Neural cell (in vitro differentiated cells): ENCODE measurements around the gene SV2B. TPM values are rescaled to one million over a fixed set of nuclear protein-coding genes. Genes with fewer than 3 reads are reported as not detected.

Experiments used
- H2AFZ ChIP-seq: fragments of 200-600, 300-800 bp; sonication (generic), shearing (Covaris generic); 2 replicates; pipeline ENCODE4 v1.6.0; 2014; ENCODE audit warnings: low read depth, mild to moderate bottlenecking, antibody characterized with exemption, low read length, moderate library complexity
- H3F3A ChIP-seq: fragments of 200-600 bp; shearing (Covaris generic); 2 replicates; pipeline ENCODE4 v1.6.1; 2016; ENCODE audit warnings: mild to moderate bottlenecking, moderate library complexity, mixed read lengths, antibody characterized with exemption, low read length; ENCODE audit not compliant: insufficient read depth, poor library complexity, severe bottlenecking
- H3K27ac ChIP-seq: fragments of 200-600, 300-800 bp; sonication (generic), shearing (Covaris generic); 2 replicates; pipeline ENCODE4 v1.5.1; 2014; ENCODE audit warnings: mild to moderate bottlenecking, low read length, moderate library complexity
- H3K27me3 ChIP-seq: fragments of 300-800, 200-600 bp; sonication (generic), shearing (Covaris generic); 2 replicates; pipeline ENCODE4 v1.6.0; 2014; ENCODE audit warnings: mild to moderate bottlenecking, low read depth, low read length, moderate library complexity; ENCODE audit not compliant: insufficient read depth
- H3K36me3 ChIP-seq: fragments of 300-800, 200-600 bp; sonication (generic), shearing (Covaris generic); 2 replicates; pipeline ENCODE4 v1.5.1; 2014; ENCODE audit warnings: mild to moderate bottlenecking, antibody characterized with exemption, low read length, moderate library complexity; ENCODE audit not compliant: insufficient read depth
- H3K4me2 ChIP-seq: fragments of 300-800, 200-600 bp; sonication (generic), shearing (Covaris generic); 2 replicates; pipeline ENCODE4 v1.6.0; 2014; ENCODE audit warnings: mild to moderate bottlenecking, low read length
- H3K4me3 ChIP-seq: fragments of 300-800, 200-600 bp; sonication (generic), shearing (Covaris generic); 2 replicates; pipeline ENCODE4 v1.5.1; 2014; ENCODE audit warnings: mild to moderate bottlenecking, low read length, moderate library complexity
- H3K79me2 ChIP-seq: fragments of 200-600 bp; shearing (Covaris generic); replicated peaks from 2 replicates; pipeline ENCODE4 v1.6.0; 2014; ENCODE audit warnings: mild to moderate bottlenecking, low read length, moderate library complexity; ENCODE audit not compliant: insufficient read depth
- H3K9ac ChIP-seq: fragments of 300-800, 200-600 bp; sonication (generic), shearing (Covaris generic); 2 replicates; pipeline ENCODE4 v1.6.1; 2016; ENCODE audit warnings: mild to moderate bottlenecking, low read length, mixed read lengths
- H3K9me2 ChIP-seq: fragments of 200-600 bp; shearing (Covaris generic); 2 replicates; pipeline ENCODE4 v1.6.1; 2016; ENCODE audit warnings: mild to moderate bottlenecking, low read length, mixed read lengths; ENCODE audit not compliant: insufficient read depth
- H3K9me3 ChIP-seq: fragments of 200-600, 300-800 bp; sonication (generic), shearing (Covaris generic); 2 replicates; pipeline ENCODE4 v1.6.1; 2016; ENCODE audit warnings: mild to moderate bottlenecking, mixed run types, low read length, moderate library complexity, mixed read lengths
- H4K20me1 ChIP-seq: fragments of 200-600 bp; shearing (Covaris generic); 2 replicates; pipeline ENCODE4 v1.6.1; 2016; ENCODE audit warnings: mild to moderate bottlenecking, mixed run types; ENCODE audit not compliant: insufficient read depth
- EP300 ChIP-seq: fragments of 450-650 bp; conservative IDR thresholded peaks from 2 replicates; pipeline ENCODE4 v1.6.1; 2014; ENCODE audit warnings: antibody characterized with exemption, mild to moderate bottlenecking, moderate library complexity; ENCODE audit not compliant: poor library complexity, severe bottlenecking
- EZH2 ChIP-seq: fragments of 200-600, 300-800 bp; shearing (Covaris generic), sonication (generic); IDR thresholded peaks from 2 replicates; pipeline ENCODE4 v1.6.1; 2014; ENCODE audit warnings: antibody characterized with exemption, low read length, borderline replicate concordance, mild to moderate bottlenecking; ENCODE audit not compliant: insufficient read depth, poor library complexity, severe bottlenecking
- MXI1 ChIP-seq: fragments of 450-650 bp; conservative IDR thresholded peaks from 2 replicates; pipeline ENCODE4 v1.6.1; 2014; ENCODE audit warnings: antibody characterized with exemption, mild to moderate bottlenecking; ENCODE audit not compliant: poor library complexity, severe bottlenecking
- POLR2AphosphoS5 ChIP-seq: IDR thresholded peaks from 2 replicates; pipeline ENCODE4 v1.6.1; 2012
- RAD21 ChIP-seq: fragments of 450-650 bp; conservative IDR thresholded peaks from 2 replicates; pipeline ENCODE4 v1.6.1; 2014; ENCODE audit warnings: antibody characterized with exemption, mild to moderate bottlenecking, moderate library complexity
- SMC3 ChIP-seq: fragments of 450-650 bp; conservative IDR thresholded peaks from 2 replicates; pipeline ENCODE4 v1.6.1; 2014; ENCODE audit warnings: antibody characterized with exemption, mild to moderate bottlenecking, moderate library complexity; ENCODE audit not compliant: poor library complexity
- TAF1 ChIP-seq: IDR thresholded peaks from 2 replicates; pipeline ENCODE4 v1.6.1; 2012; ENCODE audit warnings: low read depth
- polyA plus RNA-seq: library from polyadenylated mRNA; depleted of rRNA; stranded (reverse); fragments of >200 nt; gene quantifications from 2 replicates; pipeline ENCODE4 v1.2.3, GENCODE V29; 2014
- TF ChIP-seq, protein P1 (sequence below): IDR thresholded peaks from 2 replicates; pipeline ENCODE4 v1.6.1; 2012; ENCODE audit warnings: borderline replicate concordance
- TF ChIP-seq, protein P2 (sequence below): fragments of 450-650 bp; IDR thresholded peaks from 2 replicates; pipeline ENCODE4 v1.5.1; 2014; ENCODE audit warnings: antibody characterized with exemption, mild to moderate bottlenecking, moderate library complexity; ENCODE audit not compliant: poor library complexity, severe bottlenecking

Gene SV2B
- polyA plus RNA-seq, 1 donor from 2014 or later: 0.38 TPM

DNA sequence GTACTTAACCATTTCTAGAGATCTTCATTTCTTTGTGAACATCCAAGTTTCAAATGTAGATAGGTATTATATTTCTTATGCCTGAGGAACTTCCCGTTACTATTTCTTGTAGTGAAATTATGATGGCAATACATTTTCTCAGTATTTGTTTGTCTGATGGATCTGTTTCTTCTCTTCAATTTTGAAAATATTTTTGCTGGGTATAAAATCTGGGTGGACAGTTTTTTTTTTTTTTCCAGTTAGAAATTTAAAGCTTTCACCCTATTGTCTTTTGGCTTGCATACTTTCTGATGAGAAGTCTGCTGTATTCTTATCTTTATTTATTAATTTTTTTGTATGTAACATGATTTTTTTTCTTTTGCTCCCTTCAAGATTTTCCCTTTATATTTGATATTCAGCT is 175.8 kb downstream of the SV2B start:
- Histone ChIP-seq H2AFZ (no peak overlapping the region), H3K27me3 (no peaks in the 10 kb centered on the region), H3F3A (no peaks in the 10 kb centered on the region), H4K20me1 (no peaks in the 10 kb centered on the region), H3K4me3 (no peak overlapping the region), H3K4me2 (no peak overlapping the region), H3K9me2 (no peaks in the 10 kb centered on the region), H3K9ac (no peak overlapping the region), H3K36me3 (no peaks in the 10 kb centered on the region), H3K79me2 (no peaks in the 10 kb centered on the region), H3K9me3 (no peaks in the 10 kb centered on the region), H3K27ac (no peak overlapping the region)
- no peak for TF ChIP-seq MXI1
- TF ChIP-seq TAF1: no peak
- TF ChIP-seq EP300: no peak
- TF ChIP-seq, protein P1, sequence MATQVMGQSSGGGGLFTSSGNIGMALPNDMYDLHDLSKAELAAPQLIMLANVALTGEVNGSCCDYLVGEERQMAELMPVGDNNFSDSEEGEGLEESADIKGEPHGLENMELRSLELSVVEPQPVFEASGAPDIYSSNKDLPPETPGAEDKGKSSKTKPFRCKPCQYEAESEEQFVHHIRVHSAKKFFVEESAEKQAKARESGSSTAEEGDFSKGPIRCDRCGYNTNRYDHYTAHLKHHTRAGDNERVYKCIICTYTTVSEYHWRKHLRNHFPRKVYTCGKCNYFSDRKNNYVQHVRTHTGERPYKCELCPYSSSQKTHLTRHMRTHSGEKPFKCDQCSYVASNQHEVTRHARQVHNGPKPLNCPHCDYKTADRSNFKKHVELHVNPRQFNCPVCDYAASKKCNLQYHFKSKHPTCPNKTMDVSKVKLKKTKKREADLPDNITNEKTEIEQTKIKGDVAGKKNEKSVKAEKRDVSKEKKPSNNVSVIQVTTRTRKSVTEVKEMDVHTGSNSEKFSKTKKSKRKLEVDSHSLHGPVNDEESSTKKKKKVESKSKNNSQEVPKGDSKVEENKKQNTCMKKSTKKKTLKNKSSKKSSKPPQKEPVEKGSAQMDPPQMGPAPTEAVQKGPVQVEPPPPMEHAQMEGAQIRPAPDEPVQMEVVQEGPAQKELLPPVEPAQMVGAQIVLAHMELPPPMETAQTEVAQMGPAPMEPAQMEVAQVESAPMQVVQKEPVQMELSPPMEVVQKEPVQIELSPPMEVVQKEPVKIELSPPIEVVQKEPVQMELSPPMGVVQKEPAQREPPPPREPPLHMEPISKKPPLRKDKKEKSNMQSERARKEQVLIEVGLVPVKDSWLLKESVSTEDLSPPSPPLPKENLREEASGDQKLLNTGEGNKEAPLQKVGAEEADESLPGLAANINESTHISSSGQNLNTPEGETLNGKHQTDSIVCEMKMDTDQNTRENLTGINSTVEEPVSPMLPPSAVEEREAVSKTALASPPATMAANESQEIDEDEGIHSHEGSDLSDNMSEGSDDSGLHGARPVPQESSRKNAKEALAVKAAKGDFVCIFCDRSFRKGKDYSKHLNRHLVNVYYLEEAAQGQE: no peak
- TF ChIP-seq EZH2: no peak
- TF ChIP-seq POLR2AphosphoS5: no peak
- TF ChIP-seq SMC3: no peak
- no peak for TF ChIP-seq RAD21
- TF ChIP-seq, protein P2, sequence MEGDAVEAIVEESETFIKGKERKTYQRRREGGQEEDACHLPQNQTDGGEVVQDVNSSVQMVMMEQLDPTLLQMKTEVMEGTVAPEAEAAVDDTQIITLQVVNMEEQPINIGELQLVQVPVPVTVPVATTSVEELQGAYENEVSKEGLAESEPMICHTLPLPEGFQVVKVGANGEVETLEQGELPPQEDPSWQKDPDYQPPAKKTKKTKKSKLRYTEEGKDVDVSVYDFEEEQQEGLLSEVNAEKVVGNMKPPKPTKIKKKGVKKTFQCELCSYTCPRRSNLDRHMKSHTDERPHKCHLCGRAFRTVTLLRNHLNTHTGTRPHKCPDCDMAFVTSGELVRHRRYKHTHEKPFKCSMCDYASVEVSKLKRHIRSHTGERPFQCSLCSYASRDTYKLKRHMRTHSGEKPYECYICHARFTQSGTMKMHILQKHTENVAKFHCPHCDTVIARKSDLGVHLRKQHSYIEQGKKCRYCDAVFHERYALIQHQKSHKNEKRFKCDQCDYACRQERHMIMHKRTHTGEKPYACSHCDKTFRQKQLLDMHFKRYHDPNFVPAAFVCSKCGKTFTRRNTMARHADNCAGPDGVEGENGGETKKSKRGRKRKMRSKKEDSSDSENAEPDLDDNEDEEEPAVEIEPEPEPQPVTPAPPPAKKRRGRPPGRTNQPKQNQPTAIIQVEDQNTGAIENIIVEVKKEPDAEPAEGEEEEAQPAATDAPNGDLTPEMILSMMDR: no peak

DNA sequence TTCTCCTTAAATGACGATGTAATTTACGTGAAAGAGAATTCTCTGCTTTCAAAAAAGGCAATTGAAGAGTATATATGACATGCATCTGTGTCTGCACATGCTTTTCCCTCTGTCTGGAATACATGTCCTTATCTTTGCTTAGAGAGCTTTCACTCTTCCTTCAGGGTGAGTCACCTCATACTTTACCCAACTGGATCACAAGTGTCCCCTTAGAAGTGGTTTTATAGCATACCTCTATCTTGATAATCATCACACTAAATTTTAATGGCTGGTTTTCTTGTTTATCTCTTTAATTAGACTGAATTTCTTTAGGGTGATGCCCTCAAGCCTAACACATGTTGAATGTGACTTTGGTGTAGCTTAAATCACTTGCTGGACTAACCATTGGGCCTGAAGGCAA is 178.9 kb downstream of the SV2B start:
- TF ChIP-seq POLR2AphosphoS5 (no peak), MXI1 (no peak), EZH2 (no peak), TAF1 (no peak), RAD21 (no peak), EP300 (no peak)
- TF ChIP-seq, protein P1: no peak
- TF ChIP-seq, protein P2: no peak
- no peaks in the 10 kb centered on the region for H3F3A ChIP-seq
- H3K27me3 ChIP-seq: no peaks in the 10 kb centered on the region
- no peaks in the 10 kb centered on the region for H3K79me2 ChIP-seq
- no peak overlapping the region for H3K27ac ChIP-seq
- H3K4me2 ChIP-seq: no peak overlapping the region
- H3K9me3 ChIP-seq: no peaks in the 10 kb centered on the region
- no peak overlapping the region for H2AFZ ChIP-seq
- no peaks in the 10 kb centered on the region for H4K20me1 ChIP-seq
- no peak overlapping the region for H3K9ac ChIP-seq
- H3K4me3 ChIP-seq: no peak overlapping the region
- H3K36me3 ChIP-seq: no peaks in the 10 kb centered on the region
- no peaks in the 10 kb centered on the region for H3K9me2 ChIP-seq
